A549 (cell line): ENCODE measurements around the gene MLST8. TPM values are rescaled to one million over a fixed set of nuclear protein-coding genes. Genes with fewer than 3 reads are reported as not detected.

Source experiments
- ATAC-seq, 2 experiments: fragments of 200-7000 bp in 1 of 2; fragments of >200 bp in 1 of 2; cut with Nextera tagmentation in 1 of 2; cut with Tn5 transposase in 1 of 2; 3 replicates each; pipeline versions ENCODE4 v1.8.0 to v1.9.1; 2018 to 2020; ENCODE audit warnings: mild to moderate bottlenecking in 1 of 2, moderate library complexity in 1 of 2
- CTCF ChIA-PET: fragments of 300-600 bp; sonication (Branson Sonifier 250); formaldehyde crosslinking; extraction: SDS; loops from one replicate; lab custom pipeline; 2021; ENCODE audit warnings: antibody characterized with exemption, inconsistent platforms; lab: Yijun Ruan, JAX
- POLR2A ChIA-PET: fragments of 350-600 bp; formaldehyde crosslinking; extraction: SDS; loops from one replicate; lab custom pipeline; 2021; ENCODE audit warnings: antibody characterized with exemption, inconsistent platforms; lab: Yijun Ruan, JAX
- DNase-seq, 2 experiments: peaks; one replicate each; pipeline versions ENCODE4 v3.0.0 to v3.0.0-alpha.2; 2011 to 2016; ENCODE audit warnings: low read depth in 1 of 2, low spot score in 1 of 2
- FAIRE-seq: peaks from 2 replicates; lab custom pipeline; 2011; peaks lifted over from hg19 to GRCh38; lab: Jason Lieb, UNC
- H3K27ac ChIP-seq, 2 experiments: fragments of >200 bp; sonication (Bioruptor Twin); formaldehyde crosslinking; 3 replicates each; pipeline ENCODE4 v1.5.1; 2016 to 2017
- H3K4me1 ChIP-seq: fragments of >200 bp; sonication (Bioruptor Twin); formaldehyde crosslinking; 3 replicates; pipeline ENCODE4 v1.6.1; 2016
- H3K4me2 ChIP-seq: fragments of >200 bp; sonication (Bioruptor Twin); formaldehyde crosslinking; 3 replicates; pipeline ENCODE4 v1.6.1; 2016
- H3K4me3 ChIP-seq: fragments of >200 bp; sonication (Bioruptor Twin); formaldehyde crosslinking; 3 replicates; pipeline ENCODE4 v1.5.1; 2016
- H3K9me3 ChIP-seq: fragments of >200 bp; sonication (Bioruptor Twin); formaldehyde crosslinking; 3 replicates; pipeline ENCODE4 v1.6.1; 2016
- CEBPB ChIP-seq, 2 experiments: fragments of >200 bp in 1 of 2; sonication (Bioruptor Twin) in 1 of 2; formaldehyde crosslinking in 1 of 2; IDR thresholded peaks; 2 replicates each; pipeline ENCODE4 v1.6.1; 2012 to 2016
- CHD2 ChIP-seq: fragments of 150-350 bp; IDR thresholded peaks from 2 replicates; pipeline ENCODE4 v1.6.1; 2014; ENCODE audit warnings: low read length; ENCODE audit not compliant: partially characterized antibody
- CHD4 ChIP-seq: fragments of 200-600 bp; sonication (generic); IDR thresholded peaks from 2 replicates; pipeline ENCODE4 v1.6.1; 2016; ENCODE audit warnings: antibody characterized with exemption, mild to moderate bottlenecking, borderline replicate concordance
- EHMT2 ChIP-seq: fragments of 200-600 bp; sonication (generic); IDR thresholded peaks from 2 replicates; pipeline ENCODE4 v1.6.1; 2016; ENCODE audit warnings: antibody characterized with exemption, low read depth, mild to moderate bottlenecking, moderate library complexity
- HEYL ChIP-seq: fragments of 250-450 bp; sonication (Bioruptor Pico); IDR thresholded peaks from 2 replicates; pipeline ENCODE4 v1.8.0; 2021; ENCODE audit warnings: mild to moderate bottlenecking, moderate library complexity
- HOXB5 ChIP-seq: fragments of 250-450 bp; sonication (Bioruptor Pico); IDR thresholded peaks from 2 replicates; pipeline ENCODE4 v1.5.0; 2020; ENCODE audit warnings: mild to moderate bottlenecking, moderate library complexity
- MAFK ChIP-seq: fragments of 450-650 bp; IDR thresholded peaks from 2 replicates; pipeline ENCODE4 v1.6.1; 2014; ENCODE audit not compliant: partially characterized antibody
- MAZ ChIP-seq: fragments of 150-350 bp; IDR thresholded peaks from 2 replicates; pipeline ENCODE4 v1.6.1; 2014; ENCODE audit warnings: antibody characterized with exemption, low read depth, low read length, borderline replicate concordance
- MYC ChIP-seq: IDR thresholded peaks from 2 replicates; pipeline ENCODE4 v1.6.1; 2012; ENCODE audit warnings: mild to moderate bottlenecking, inconsistent platforms, low read length, improper control_type of control experiment, borderline replicate concordance
- NFE2L2 ChIP-seq: fragments of 150-350 bp; conservative IDR thresholded peaks from 2 replicates; pipeline ENCODE4 v1.6.1; 2014; ENCODE audit warnings: low read length
- NR3C1 ChIP-seq: fragments of >200 bp; sonication (Bioruptor Twin); formaldehyde crosslinking; IDR thresholded peaks from 3 replicates; pipeline ENCODE4 v1.6.1; 2017
- PHF8 ChIP-seq: fragments of 200-600 bp; sonication (generic); IDR thresholded peaks from 2 replicates; pipeline ENCODE4 v1.6.1; 2016; ENCODE audit warnings: low read depth, mild to moderate bottlenecking, antibody characterized with exemption, moderate library complexity, borderline replicate concordance
- POLR2A ChIP-seq: IDR thresholded peaks from 2 replicates; pipeline ENCODE4 v1.6.1; 2012; ENCODE audit warnings: mild to moderate bottlenecking, low read length
- POLR2AphosphoS2 ChIP-seq: conservative IDR thresholded peaks from 2 replicates; pipeline ENCODE4 v1.6.1; 2012; ENCODE audit warnings: low read length, improper control_type of control experiment, inconsistent platforms
- RAD21 ChIP-seq, 2 experiments: fragments of >200 bp in 1 of 2; sonication (Bioruptor Twin) in 1 of 2; formaldehyde crosslinking in 1 of 2; IDR thresholded peaks in 1 of 2; conservative IDR thresholded peaks in 1 of 2; 2 replicates in 1 of 2; 3 replicates in 1 of 2; pipeline ENCODE4 v1.6.1; 2012 to 2018; ENCODE audit warnings: inconsistent platforms in 1 of 2
- RARB ChIP-seq: fragments of 250-450 bp; sonication (Bioruptor Pico); IDR thresholded peaks from 2 replicates; pipeline ENCODE4 v1.8.0; 2021; ENCODE audit warnings: mild to moderate bottlenecking, moderate library complexity
- REST ChIP-seq: fragments of 200-600 bp; sonication (generic); IDR thresholded peaks from 2 replicates; pipeline ENCODE4 v1.6.1; 2016; ENCODE audit warnings: antibody characterized with exemption, mild to moderate bottlenecking, moderate library complexity
- TFCP2L1 ChIP-seq: fragments of 250-450 bp; sonication (Bioruptor Pico); IDR thresholded peaks from 2 replicates; pipeline ENCODE4 v1.5.0; 2021; ENCODE audit warnings: mild to moderate bottlenecking
- ZFP36 ChIP-seq: fragments of 450-650 bp; IDR thresholded peaks from 2 replicates; pipeline ENCODE4 v1.6.1; 2014; ENCODE audit warnings: borderline replicate concordance; ENCODE audit not compliant: partially characterized antibody
- WGBS: methylation state at CpG from one replicate; pipeline ENCODE4 v1.1.6; 2017; ENCODE audit errors: missing lambda C conversion rate; 5-methylcytosine and 5-hydroxymethylcytosine counted together
- polyA plus RNA-seq, 4 experiments: library from polyadenylated mRNA; depleted of rRNA in 3 of 4; stranded (reverse); fragments of >200 nt; fragmentation: RNase III in 1 of 4; extraction: RNeasy Plus Mini Kit Qiagen cat#74134 plus additional on column Dnase treatment in 1 of 4; gene quantifications; 2 replicates in 3 of 4; 3 replicates in 1 of 4; pipeline ENCODE4 v1.2.3, GENCODE V29; 2011 to 2017
- TF ChIP-seq, protein P1 (sequence below): IDR thresholded peaks from 2 replicates; pipeline ENCODE4 v1.6.1; 2012
- TF ChIP-seq, protein P2 (sequence below): fragments of 250-450 bp; sonication (Bioruptor Pico); IDR thresholded peaks from 2 replicates; pipeline ENCODE4 v1.5.0; 2021; ENCODE audit warnings: mild to moderate bottlenecking, moderate library complexity, borderline replicate concordance
- TF ChIP-seq, protein P3 (sequence below): fragments of 450-650 bp; IDR thresholded peaks from 2 replicates; pipeline ENCODE4 v1.6.1; 2014; ENCODE audit warnings: antibody characterized with exemption

Gene MLST8
- polyA plus RNA-seq, 2 of the 4 experiments (the other 2 are of a cell fraction), result 46.8 to 53.9 TPM

GRCh38 chr16:2244926-2245795 lies 39.9 kb downstream of the MLST8 start:
- no peak for FAIRE-seq

DNA sequence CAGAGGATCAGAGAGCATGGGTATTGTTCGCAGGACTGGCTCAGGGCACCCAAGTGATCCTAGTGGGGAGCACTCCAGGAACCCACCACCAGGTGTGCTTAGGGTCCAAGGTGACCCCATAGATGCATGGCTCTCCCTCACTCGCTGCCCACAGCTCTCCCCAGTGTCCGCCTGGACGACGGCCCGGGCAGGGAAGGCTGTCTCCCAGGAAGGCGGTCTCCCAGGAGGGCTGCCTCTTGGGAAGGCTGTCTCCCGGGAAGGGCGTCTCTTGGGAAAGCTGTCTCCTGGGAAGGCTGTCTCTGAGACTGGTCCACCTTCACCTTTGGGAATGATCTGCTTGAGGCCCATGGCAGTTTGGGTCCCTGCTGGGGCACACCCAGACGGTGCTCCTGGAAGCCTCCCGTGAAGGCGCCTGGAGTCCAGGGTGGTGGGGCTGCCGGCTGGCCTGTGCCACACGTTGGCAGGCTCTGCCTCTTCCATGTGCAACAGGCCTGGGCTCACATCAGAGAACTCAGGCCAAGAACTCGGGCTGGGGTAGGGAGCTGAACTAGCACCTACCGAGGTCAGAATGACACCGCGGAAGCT lies 41.1 kb downstream of the MLST8 start:
- 88% methylated on average over 15 of the region's 18 CpGs for WGBS
- Histone ChIP-seq H3K4me2 (no peak overlapping the region), H3K4me3 (no peak overlapping the region), H3K27ac (no peak overlapping the region), H3K9me3 (no peaks in the 10 kb centered on the region)
- POLR2A ChIA-PET, result no interaction called here
- DNase-seq (no peak), FAIRE-seq (no peak)
- CTCF ChIA-PET, result no interaction called here
- TF ChIP-seq MAZ (no peak), RAD21 (conservative IDR thresholded peaks at IDR 0.05 in 1 of 2, IDR thresholded peaks at IDR 0.05 in 1 of 2) (no peak), MYC (no peak), CEBPB (IDR thresholded peaks at IDR 0.05) (no peak), HEYL (no peak), MAFK (no peak), POLR2AphosphoS2 (no peak), POLR2A (no peak)
- TF ChIP-seq, all 56 proteins: peak for 0
- ATAC-seq, result no peak
- peaks cover 6% of the 10 kb centered on the region; the same call in 2 of the 3 replicates for H3K4me1 ChIP-seq

More at GRCh38 chr16:2244926-2245795, 39.9 kb downstream of the MLST8 start:
- no peak for TF ChIP-seq CEBPB (IDR thresholded peaks at IDR 0.05)
- no peak for TF ChIP-seq TFCP2L1
- TF ChIP-seq, protein P1, sequence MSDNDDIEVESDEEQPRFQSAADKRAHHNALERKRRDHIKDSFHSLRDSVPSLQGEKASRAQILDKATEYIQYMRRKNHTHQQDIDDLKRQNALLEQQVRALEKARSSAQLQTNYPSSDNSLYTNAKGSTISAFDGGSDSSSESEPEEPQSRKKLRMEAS, result no peak
- no peak for TF ChIP-seq REST
- TF ChIP-seq NR3C1, result no peak
- TF ChIP-seq NFE2L2, result no peak
- TF ChIP-seq EHMT2, result no peak
- no peak for TF ChIP-seq CHD4
- no peak for TF ChIP-seq PHF8
- TF ChIP-seq RARB (CRISPR knock-in tag), result no peak
- TF ChIP-seq ZFP36, result no peak
- TF ChIP-seq HOXB5 (CRISPR knock-in tag), result no peak
- TF ChIP-seq, protein P2, sequence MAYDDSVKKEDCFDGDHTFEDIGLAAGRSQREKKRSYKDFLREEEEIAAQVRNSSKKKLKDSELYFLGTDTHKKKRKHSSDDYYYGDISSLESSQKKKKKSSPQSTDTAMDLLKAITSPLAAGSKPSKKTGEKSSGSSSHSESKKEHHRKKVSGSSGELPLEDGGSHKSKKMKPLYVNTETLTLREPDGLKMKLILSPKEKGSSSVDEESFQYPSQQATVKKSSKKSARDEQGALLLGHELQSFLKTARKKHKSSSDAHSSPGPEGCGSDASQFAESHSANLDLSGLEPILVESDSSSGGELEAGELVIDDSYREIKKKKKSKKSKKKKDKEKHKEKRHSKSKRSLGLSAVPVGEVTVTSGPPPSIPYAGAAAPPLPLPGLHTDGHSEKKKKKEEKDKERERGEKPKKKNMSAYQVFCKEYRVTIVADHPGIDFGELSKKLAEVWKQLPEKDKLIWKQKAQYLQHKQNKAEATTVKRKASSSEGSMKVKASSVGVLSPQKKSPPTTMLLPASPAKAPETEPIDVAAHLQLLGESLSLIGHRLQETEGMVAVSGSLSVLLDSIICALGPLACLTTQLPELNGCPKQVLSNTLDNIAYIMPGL (CRISPR knock-in tag), result no peak
- TF ChIP-seq MYC, result no peak
- no peak for TF ChIP-seq CHD2
- TF ChIP-seq, protein P3, sequence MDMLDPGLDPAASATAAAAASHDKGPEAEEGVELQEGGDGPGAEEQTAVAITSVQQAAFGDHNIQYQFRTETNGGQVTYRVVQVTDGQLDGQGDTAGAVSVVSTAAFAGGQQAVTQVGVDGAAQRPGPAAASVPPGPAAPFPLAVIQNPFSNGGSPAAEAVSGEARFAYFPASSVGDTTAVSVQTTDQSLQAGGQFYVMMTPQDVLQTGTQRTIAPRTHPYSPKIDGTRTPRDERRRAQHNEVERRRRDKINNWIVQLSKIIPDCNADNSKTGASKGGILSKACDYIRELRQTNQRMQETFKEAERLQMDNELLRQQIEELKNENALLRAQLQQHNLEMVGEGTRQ, result no peak
- Histone ChIP-seq H3K27ac (no peak overlapping the region), H3K4me1 (peaks cover 6% of the 10 kb centered on the region; the same call in 2 of the 3 replicates), H3K9me3 (no peaks in the 10 kb centered on the region), H3K4me2 (no peak overlapping the region), H3K4me3 (no peak overlapping the region)
- POLR2A ChIA-PET, result no interaction called here
- 85% methylated on average over 26 of the region's 30 CpGs for WGBS
- CTCF ChIA-PET, result interaction anchor here (0.6 to 0.8 kb wide), 2 partner anchors 9 to 255 kb away, joined by 3 read pairs; partner anchors contain the start of gene DNASE1L2
- DNase-seq (no peak), ATAC-seq (peak; percentile 10 to 17; a peak in 2 of 6 replicates)
